ENCODE data around the gene C1orf210.

GRCh38 chr1:43313771-43314170 is 28.4 kb upstream of the C1orf210 start:
- TF ChIP-seq CTCF (IDR thresholded peaks at IDR 0.05; ENCODE audit: low read depth, low read length) (no peak), EZH2phosphoT487 (IDR thresholded peaks at IDR 0.05; ENCODE audit: low read depth) (no peak)
